Transverse colon (tissue), 4 donors: Measurements from ENCODE around the gene CNTNAP2. TPM values are rescaled to one million over a fixed set of nuclear protein-coding genes. Genes with fewer than 3 reads are reported as not detected.

Experiments
- DNase-seq: peaks from one replicate; pipeline ENCODE4 v3.0.0-alpha.2; 2019
- H3K27ac ChIP-seq, 4 donors: fragments of 200-600 bp; sonication (generic); 2 replicates each; pipeline ENCODE4 v1.5.1; 2016 to 2018; ENCODE audit warnings: inconsistent platforms in 4 of 4
- H3K27me3 ChIP-seq: fragments of 200-600 bp; sonication (generic); 2 replicates; pipeline ENCODE4 v1.5.1; 2017; ENCODE audit warnings: inconsistent platforms
- H3K36me3 ChIP-seq, 4 donors: fragments of 200-600 bp; sonication (generic); 2 replicates each; pipeline ENCODE4 v1.5.1; 2017 to 2019; ENCODE audit warnings: inconsistent platforms in 4 of 4
- H3K4me1 ChIP-seq, 4 donors: fragments of 200-600 bp; sonication (generic); 2 replicates each; pipeline ENCODE4 v1.5.1; 2017 to 2020; ENCODE audit warnings: inconsistent platforms in 4 of 4
- H3K4me3 ChIP-seq, 4 donors: fragments of 200-600 bp; sonication (generic); 1 replicate in 1 of 4; 2 replicates in 3 of 4; pipeline versions ENCODE4 v1.5.1 to v1.6.1; 2017 to 2019; ENCODE audit warnings: inconsistent platforms in 4 of 4
- H3K9me3 ChIP-seq, 2 donors: fragments of 200-600 bp; sonication (generic); 2 replicates each; pipeline ENCODE4 v1.5.1; 2017 to 2019; ENCODE audit warnings: inconsistent platforms in 2 of 2
- EP300 ChIP-seq: sonication (generic); formaldehyde crosslinking; IDR thresholded peaks from one replicate; pipeline ENCODE4 v1.6.1; 2017; ENCODE audit warnings: antibody characterized with exemption, low read depth
- POLR2A ChIP-seq: fragments of 450-650 bp; IDR thresholded peaks from one replicate; pipeline ENCODE4 v1.6.1; 2016; ENCODE audit warnings: antibody characterized with exemption, mild to moderate bottlenecking, moderate library complexity
- POLR2AphosphoS5 ChIP-seq, 3 donors: sonication (generic); formaldehyde crosslinking; IDR thresholded peaks; one replicate each; pipeline ENCODE4 v1.6.1; 2016; ENCODE audit warnings: antibody characterized with exemption in 3 of 3
- WGBS, 2 donors: methylation state at CpG; one replicate each; pipeline ENCODE4 v1.1.5; 2018; ENCODE audit warnings: low coverage in 1 of 2; 5-methylcytosine and 5-hydroxymethylcytosine counted together
- in situ Hi-C, 4 donors: fragments of 200-750 bp; cut with MboI; loops; one replicate each; pipeline versions ENCODE4 v1.15.0 to v1.15.1; 2017; ENCODE audit warnings: low sequenced_read_pairs in 3 of 4, low pct_ligation_motif_present in 1 of 4, low pct_unique_long_range_greater_than_20kb in 1 of 4
- intact Hi-C: fragments of 100-400 bp; cut with DNase I; formaldehyde crosslinking; loops from one replicate; pipeline ENCODE4 v1.15.1; 2023; ENCODE audit warnings: low total_unique reads
- total RNA-seq, 4 donors: library from RNA; depleted of rRNA; stranded (reverse); fragments of >200 nt; gene quantifications; one replicate each; pipeline ENCODE4 v1.1.0, GENCODE V29; 2016
- TF ChIP-seq, protein P1 (sequence below), 5 experiments: fragments of 200-600 bp in 3 of 5; fragments of 450-650 bp in 2 of 5; sonication (generic) in 3 of 5; IDR thresholded peaks; 1 replicate in 2 of 5; 2 replicates in 3 of 5; pipeline ENCODE4 v1.5.1; 2016 to 2017; ENCODE audit warnings: antibody characterized with exemption in 5 of 5, inconsistent platforms in 3 of 5, mild to moderate bottlenecking in 2 of 5, moderate library complexity in 1 of 5

CNTNAP2 gene
- total RNA-seq, 4 donors from 2014 or later, result 0.60 to 2.9 (median 2.4) TPM

DNA sequence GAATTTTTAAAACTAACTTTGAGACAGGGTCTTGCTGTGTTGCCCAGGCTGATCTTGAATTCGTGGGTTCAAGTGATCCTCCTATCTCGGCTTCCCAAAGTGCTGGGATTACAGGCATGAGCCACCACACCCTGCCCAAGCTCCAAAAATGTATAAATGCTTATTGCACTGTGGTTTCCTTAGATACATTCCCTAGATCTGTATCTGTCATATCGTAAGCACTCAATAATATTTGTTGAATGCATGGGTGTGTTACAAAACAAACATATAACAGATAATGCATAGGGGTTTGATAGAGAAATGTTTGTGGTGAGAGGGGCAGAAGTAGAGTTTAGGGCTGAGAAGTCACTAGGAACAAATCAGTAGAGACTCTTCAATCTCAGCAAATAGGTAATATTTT lies 1518.7 kb downstream of the CNTNAP2 start:
- Histone ChIP-seq H3K27ac (no peak overlapping the region), H3K9me3 (no peaks in the 10 kb centered on the region), H3K36me3 (no peaks in the 10 kb centered on the region), H3K4me1 (no peaks in the 10 kb centered on the region), H3K4me3 (no peak overlapping the region), H3K27me3 (no peaks in the 10 kb centered on the region)
- intact Hi-C loops, result no loop called here
- 57 to 78% methylated on average over 3 of the region's 3 CpGs for WGBS, 2 donors
- no peak for TF ChIP-seq POLR2A
- TF ChIP-seq, protein P1, sequence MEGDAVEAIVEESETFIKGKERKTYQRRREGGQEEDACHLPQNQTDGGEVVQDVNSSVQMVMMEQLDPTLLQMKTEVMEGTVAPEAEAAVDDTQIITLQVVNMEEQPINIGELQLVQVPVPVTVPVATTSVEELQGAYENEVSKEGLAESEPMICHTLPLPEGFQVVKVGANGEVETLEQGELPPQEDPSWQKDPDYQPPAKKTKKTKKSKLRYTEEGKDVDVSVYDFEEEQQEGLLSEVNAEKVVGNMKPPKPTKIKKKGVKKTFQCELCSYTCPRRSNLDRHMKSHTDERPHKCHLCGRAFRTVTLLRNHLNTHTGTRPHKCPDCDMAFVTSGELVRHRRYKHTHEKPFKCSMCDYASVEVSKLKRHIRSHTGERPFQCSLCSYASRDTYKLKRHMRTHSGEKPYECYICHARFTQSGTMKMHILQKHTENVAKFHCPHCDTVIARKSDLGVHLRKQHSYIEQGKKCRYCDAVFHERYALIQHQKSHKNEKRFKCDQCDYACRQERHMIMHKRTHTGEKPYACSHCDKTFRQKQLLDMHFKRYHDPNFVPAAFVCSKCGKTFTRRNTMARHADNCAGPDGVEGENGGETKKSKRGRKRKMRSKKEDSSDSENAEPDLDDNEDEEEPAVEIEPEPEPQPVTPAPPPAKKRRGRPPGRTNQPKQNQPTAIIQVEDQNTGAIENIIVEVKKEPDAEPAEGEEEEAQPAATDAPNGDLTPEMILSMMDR (IDR thresholded peaks at IDR 0.05), result no peak
- TF ChIP-seq EP300, result no peak
- TF ChIP-seq POLR2AphosphoS5 (IDR thresholded peaks at IDR 0.05), result no peak
- DNase-seq, result no peak
- in situ Hi-C loops, result no loop called here

DNA sequence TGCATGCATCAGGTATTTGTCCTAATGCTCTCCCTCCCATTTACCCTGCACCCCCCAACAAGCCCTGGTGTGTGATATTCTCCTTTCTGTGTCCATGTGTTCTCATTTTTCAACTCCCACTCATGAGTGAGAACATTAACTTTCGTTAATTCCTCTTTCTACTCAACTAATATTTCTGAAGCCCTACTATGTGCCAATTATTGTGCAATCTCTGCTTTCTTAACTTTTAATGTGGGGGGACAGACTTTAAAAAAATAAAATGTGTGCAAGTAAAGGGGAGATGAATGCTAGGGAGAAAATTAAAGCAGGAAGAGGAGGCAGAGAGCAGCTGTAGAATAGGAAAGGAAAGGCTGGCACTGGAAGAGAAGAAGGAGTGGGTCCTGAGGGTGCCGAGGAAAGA lies 1520.0 kb downstream of the CNTNAP2 start:
- Histone ChIP-seq H3K4me3 (no peak overlapping the region), H3K4me1 (no peaks in the 10 kb centered on the region), H3K9me3 (no peaks in the 10 kb centered on the region), H3K27me3 (no peaks in the 10 kb centered on the region), H3K27ac (no peak overlapping the region), H3K36me3 (no peaks in the 10 kb centered on the region)
- in situ Hi-C loops, result no loop called here
- WGBS, 2 donors, result 71 to 78% methylated on average over 2 of the region's 2 CpGs
- intact Hi-C loops, result no loop called here
- no peak for DNase-seq
- TF ChIP-seq POLR2A (no peak), EP300 (no peak), POLR2AphosphoS5 (IDR thresholded peaks at IDR 0.05) (no peak)
- TF ChIP-seq, protein P1 (IDR thresholded peaks at IDR 0.05), result no peak

DNA sequence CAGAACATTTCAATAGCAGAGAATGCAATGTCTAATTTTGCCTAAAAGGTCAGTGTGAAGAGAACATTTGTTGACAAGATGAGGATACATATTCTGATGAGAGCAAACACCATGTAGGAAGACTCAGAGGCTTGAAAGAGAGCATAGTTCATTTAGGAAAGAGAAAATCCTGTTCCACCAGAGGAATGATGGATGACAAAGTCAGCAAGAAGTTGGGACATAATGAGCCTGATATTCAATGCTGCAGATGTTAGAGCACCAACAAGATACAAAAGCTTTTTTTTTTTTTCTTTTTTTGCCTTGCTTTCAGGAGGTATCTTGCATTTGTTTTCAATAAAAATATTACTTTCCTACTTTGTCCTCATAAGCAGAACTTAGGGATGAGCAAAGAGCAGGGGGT lies 1522.0 kb downstream of the CNTNAP2 start:
- in situ Hi-C loops, result no loop called here
- H3K4me3 ChIP-seq, result no peak overlapping the region
- H3K27me3 ChIP-seq, result no peaks in the 10 kb centered on the region
- no peaks in the 10 kb centered on the region for H3K9me3 ChIP-seq
- intact Hi-C loops, result no loop called here
- H3K36me3 ChIP-seq, result no peaks in the 10 kb centered on the region
- TF ChIP-seq, protein P1 (IDR thresholded peaks at IDR 0.05), result no peak
- TF ChIP-seq POLR2AphosphoS5 (IDR thresholded peaks at IDR 0.05) (no peak), EP300 (no peak), POLR2A (no peak)
- no peak overlapping the region for H3K27ac ChIP-seq
- no peaks in the 10 kb centered on the region for H3K4me1 ChIP-seq
- no peak for DNase-seq

DNA sequence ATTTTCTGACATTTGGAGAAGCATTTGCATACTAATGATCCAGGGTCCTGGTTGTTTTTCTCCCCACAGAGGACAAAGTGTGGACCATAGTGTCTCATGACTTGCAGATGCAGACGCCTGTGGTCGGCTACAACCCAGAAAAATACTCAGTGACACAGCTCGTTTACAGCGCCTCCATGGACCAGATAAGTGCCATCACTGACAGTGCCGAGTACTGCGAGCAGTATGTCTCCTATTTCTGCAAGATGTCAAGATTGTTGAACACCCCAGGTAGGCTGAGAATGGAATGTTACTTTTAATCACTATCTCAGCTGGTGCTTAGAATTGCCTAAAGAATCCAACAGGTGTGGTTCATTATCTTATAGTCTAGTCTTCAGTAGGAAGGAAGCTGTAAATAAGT lies 1522.4 kb downstream of the CNTNAP2 start:
- Histone ChIP-seq H3K27ac (no peak overlapping the region), H3K9me3 (no peaks in the 10 kb centered on the region), H3K27me3 (no peaks in the 10 kb centered on the region), H3K4me3 (no peak overlapping the region), H3K4me1 (no peaks in the 10 kb centered on the region), H3K36me3 (no peaks in the 10 kb centered on the region)
- intact Hi-C loops (no loop called here), in situ Hi-C loops (no loop called here)
- no peak for TF ChIP-seq POLR2AphosphoS5 (IDR thresholded peaks at IDR 0.05)
- TF ChIP-seq POLR2A, result no peak
- TF ChIP-seq, protein P1 (IDR thresholded peaks at IDR 0.05), result no peak
- TF ChIP-seq EP300, result no peak
- 86 to 91% methylated on average over 5 to 6 of the region's 6 CpGs for WGBS, 2 donors
- no peak for DNase-seq
